Keratinocyte (primary cell): ENCODE data around the gene ADARB2.

Experiments
- EZH2 ChIP-seq: IDR thresholded peaks from one replicate; pipeline ENCODE4 v1.6.1; 2012; ENCODE audit warnings: inconsistent platforms, mild to moderate bottlenecking, low read length, moderate library complexity
- TF ChIP-seq, protein P1 (sequence below), 3 experiments: IDR thresholded peaks in 1 of 3; conservative IDR thresholded peaks in 1 of 3; optimal IDR thresholded peaks in 1 of 3; 2 replicates in 2 of 3; 3 replicates in 1 of 3; pipeline versions ENCODE3 to v1.5.1; 2011; ENCODE audit warnings: low read length in 3 of 3, mild to moderate bottlenecking in 3 of 3, moderate library complexity in 2 of 3, control low read depth in 1 of 3, inconsistent platforms in 1 of 3; ENCODE audit not compliant: insufficient read depth in 2 of 3; ENCODE audit errors: extremely low read depth in 1 of 3

DNA sequence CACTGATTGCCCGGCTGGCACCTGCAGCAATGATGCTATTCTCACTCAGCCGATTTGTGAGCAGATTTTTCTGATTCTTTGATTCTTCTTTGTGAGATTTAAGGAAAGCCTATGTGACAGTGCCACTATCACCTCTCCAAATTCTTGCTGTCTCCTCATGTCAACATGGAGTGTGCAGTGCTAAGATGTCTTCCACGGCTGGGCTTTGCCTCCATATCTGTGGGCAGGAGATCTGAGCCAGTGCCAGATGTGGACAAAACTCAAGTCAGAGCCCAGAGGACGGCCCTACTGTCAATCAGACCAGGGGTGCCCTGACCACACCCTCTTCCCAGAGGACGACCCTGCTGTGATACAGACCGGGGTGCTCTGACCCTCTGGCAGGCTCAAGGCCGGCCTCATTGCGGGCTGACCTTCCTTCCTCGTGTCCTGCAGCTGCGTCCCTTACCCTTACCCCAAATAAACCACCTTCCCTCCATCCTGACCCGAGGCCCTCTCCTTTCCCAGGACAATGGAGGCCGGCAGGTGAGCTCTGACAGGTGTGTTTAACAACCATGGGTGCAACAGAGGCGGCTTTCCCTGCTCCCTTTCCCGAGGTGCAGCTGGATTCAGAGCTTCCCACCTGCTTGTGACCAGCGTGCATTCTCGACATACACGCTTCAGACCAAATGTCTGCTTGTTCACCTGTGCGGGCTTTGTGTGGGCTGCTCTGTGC is 221.4 kb downstream of the ADARB2 start:
- TF ChIP-seq, protein P1, sequence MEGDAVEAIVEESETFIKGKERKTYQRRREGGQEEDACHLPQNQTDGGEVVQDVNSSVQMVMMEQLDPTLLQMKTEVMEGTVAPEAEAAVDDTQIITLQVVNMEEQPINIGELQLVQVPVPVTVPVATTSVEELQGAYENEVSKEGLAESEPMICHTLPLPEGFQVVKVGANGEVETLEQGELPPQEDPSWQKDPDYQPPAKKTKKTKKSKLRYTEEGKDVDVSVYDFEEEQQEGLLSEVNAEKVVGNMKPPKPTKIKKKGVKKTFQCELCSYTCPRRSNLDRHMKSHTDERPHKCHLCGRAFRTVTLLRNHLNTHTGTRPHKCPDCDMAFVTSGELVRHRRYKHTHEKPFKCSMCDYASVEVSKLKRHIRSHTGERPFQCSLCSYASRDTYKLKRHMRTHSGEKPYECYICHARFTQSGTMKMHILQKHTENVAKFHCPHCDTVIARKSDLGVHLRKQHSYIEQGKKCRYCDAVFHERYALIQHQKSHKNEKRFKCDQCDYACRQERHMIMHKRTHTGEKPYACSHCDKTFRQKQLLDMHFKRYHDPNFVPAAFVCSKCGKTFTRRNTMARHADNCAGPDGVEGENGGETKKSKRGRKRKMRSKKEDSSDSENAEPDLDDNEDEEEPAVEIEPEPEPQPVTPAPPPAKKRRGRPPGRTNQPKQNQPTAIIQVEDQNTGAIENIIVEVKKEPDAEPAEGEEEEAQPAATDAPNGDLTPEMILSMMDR (optimal IDR thresholded peaks at IDR 0.05 in 1 of 3, IDR thresholded peaks at IDR 0.05 in 1 of 3, conservative IDR thresholded peaks at IDR 0.05 in 1 of 3; ENCODE audit: extremely low read depth in 1 of 3, insufficient read depth in 2 of 3, low read length in 3 of 3): no peak
- no peak for TF ChIP-seq EZH2
